GM19025 (cell line): ENCODE results near the gene AUTS2.

Experiments used
- ATAC-seq: cut with Tn5 transposase; IDR thresholded peaks from one replicate; pipeline ENCODE4 v1.9.1; 2021; ENCODE audit warnings: mild to moderate bottlenecking, low read depth, moderate library complexity; ENCODE audit not compliant: unreplicated experiment

The AUTS2 gene

GRCh38 chr7:69871886-69872569 is 273.8 kb downstream of the AUTS2 start:
- ATAC-seq: no peak

GRCh38 chr7:69873512-69873911 is 275.2 kb downstream of the AUTS2 start:
- no peak for ATAC-seq

GRCh38 chr7:69878015-69878414 is 279.7 kb downstream of the AUTS2 start:
- no peak for ATAC-seq

DNA sequence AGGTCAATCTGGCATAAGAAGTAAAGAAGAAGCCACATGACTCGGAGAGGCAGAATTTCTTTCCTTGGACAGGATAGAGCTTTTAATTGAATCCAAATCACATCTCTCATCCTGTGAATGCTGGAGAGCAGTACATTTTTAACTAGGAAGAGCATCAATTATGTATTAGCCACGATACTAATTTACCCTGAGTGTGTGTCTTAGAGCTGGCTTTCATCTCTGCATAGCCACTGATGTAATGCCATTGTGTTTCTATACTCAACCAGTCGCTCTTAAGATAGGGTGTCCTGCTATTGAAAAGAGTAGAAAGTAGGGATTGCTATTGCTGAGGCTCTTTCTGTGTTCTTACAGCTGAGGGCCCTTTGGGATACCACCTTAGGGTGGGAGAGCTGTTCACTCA is 280.3 kb downstream of the AUTS2 start:
- ATAC-seq: no peak

DNA sequence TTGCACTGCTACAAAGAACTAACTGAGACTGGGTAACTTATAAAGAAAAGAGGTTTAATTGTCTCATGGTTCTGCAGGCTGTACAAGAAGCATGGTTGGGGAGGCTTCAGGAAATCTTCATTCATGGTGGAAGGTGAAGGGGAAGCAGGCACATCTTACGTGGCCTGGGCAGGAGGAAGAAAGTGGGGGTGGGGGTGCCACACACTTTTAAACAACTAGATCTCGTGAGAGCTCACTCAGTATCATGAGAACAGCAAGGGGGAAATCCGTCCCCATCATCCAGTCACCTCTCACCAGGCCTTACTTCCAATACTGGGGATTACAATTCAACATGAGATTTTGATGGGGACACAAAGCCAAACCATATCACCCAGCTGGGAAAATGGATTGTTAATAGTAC is 281.7 kb downstream of the AUTS2 start:
- no peak for ATAC-seq

GRCh38 chr7:69880840-69881239 is 282.6 kb downstream of the AUTS2 start:
- ATAC-seq: no peak

- no peak for ATAC-seq
These were observed 284.0 kb downstream of the AUTS2 start for GRCh38 chr7:69882269-69882668.

- no peak for ATAC-seq
These were observed 285.2 kb downstream of the AUTS2 start for GRCh38 chr7:69883399-69883891.

DNA sequence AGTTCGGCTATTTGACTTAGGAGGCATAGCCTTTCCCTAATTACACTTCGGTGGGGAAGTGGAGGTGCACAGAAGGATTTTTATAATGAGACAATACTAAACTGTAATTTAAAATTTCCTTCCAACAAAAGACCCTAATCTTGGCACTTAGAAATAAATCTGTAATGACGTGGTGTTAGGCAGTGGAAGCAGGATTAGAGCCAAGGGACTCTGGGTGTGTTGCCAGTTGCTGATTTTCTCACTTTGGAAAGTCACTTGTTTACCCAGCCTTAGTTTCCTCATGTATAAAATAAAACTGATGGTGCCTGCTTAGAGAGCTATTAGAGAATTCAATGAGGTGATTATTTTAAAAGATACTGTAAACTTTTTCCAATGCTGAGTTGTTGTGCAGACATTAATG is 287.2 kb downstream of the AUTS2 start:
- ATAC-seq: no peak

DNA sequence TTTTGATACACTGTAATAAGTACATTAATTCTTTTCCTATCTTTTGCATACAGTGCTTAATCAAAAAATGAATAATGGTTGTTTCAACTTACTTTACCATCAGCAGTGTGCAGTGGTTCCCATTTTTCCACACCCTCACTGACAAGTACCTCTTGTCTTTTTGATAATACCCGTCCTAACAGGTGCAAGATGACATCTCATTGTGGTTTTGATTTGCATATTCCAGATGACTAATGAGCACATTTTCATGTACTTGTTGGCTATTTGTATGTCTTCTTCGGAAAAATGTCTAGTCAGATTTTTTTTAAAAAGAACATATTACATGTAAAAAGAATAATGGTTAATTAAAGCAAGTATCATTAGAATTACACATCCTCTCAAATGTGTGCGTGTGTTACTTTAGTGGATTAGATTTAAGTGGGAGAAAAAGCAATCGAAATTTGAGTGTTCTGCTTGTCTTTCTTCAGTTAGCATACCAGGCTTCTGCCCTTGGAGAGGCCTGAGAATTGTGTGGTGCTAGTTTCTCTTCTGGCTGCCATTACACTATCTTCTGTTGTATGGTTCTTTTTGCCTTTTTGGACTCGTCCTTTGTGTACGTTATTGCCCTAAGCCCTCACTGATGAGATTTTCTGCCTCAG is 291.2 kb downstream of the AUTS2 start:
- ATAC-seq: no peak

DNA sequence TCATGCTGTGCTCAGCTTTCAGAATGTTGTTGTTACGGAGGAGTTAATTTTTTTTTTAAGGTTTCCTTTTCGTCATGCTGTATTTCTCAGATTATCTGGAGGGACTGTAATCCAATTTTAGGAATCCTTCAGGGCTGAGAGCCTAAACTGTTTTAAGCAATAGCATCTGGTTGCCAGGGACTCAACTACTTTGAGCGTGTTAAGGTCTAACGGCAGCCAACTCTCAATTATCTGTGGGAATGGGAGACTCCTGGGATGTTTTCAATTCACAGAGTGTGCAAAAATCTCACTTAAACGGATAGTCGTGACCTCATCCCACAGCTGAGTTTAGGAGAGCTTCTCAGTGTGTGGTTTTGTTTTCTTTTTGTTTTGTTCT is 291.7 kb downstream of the AUTS2 start:
- ATAC-seq: no peak

GRCh38 chr7:69892790-69893189 is 294.5 kb downstream of the AUTS2 start:
- no peak for ATAC-seq

GRCh38 chr7:69893906-69894305 is 295.6 kb downstream of the AUTS2 start:
- no peak for ATAC-seq

GRCh38 chr7:69895446-69895845 is 297.2 kb downstream of the AUTS2 start:
- ATAC-seq: no peak

DNA sequence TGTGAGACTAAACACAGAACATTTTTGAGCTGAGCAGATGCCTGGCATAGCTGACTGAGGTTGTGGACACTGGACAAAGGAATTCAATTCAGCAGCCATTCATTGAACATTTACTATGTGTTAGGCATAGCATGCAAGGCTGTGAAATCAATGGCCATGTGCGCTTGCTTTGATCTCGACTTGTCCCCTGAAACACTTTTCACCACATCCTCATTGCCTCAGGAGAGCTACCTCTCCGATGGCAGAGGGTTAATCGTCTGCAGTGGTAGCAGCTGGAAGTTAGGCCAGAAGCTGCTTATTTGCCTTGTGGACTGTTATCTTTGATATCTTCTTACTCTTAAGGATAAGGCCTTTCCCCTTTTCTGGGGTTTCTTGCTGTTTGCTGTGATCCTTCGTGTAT is 297.8 kb downstream of the AUTS2 start:
- ATAC-seq: no peak

DNA sequence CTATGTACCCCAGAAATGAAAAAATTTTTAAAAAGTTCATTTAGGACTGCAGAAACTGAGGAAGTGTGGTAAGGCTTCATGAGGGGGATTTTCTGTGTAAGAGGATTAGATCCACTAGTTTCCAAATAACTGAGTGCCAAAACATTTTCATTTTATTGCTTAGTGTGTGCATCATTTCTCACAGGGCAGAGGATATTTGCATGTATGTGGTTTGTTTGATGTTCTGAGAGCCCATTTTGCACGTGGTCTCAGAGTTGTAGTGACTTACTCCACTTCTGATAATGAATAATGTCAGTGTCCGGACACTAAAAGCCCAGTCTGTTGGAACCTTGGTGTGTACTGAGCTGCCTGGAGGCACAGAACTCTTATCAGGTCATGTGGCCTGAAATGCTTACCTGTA is 299.9 kb downstream of the AUTS2 start:
- peak; percentile 84 for ATAC-seq

DNA sequence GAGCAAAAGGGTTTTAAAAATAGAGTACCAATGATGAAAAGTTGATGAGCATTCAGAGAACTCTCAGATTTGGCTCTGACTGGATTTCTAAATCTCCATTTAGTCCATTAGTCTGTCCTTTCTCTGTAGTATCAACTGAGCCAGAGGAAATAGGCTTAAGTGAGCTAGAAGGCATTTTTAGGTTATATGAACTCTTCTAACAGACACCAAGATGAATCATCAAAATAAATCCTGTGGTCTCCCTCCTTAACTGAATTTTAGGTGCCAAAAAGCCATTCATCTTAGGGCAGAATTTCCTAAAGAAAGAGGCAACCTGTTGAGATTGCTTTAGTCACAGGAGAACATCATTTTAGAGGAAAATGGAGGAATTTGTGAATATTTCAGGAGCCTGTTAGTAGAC is 305.1 kb downstream of the AUTS2 start:
- ATAC-seq: no peak

GRCh38 chr7:69906283-69906995 is 308.2 kb downstream of the AUTS2 start:
- ATAC-seq: peak; percentile 91

GRCh38 chr7:69907720-69908119 is 309.4 kb downstream of the AUTS2 start:
- no peak for ATAC-seq

DNA sequence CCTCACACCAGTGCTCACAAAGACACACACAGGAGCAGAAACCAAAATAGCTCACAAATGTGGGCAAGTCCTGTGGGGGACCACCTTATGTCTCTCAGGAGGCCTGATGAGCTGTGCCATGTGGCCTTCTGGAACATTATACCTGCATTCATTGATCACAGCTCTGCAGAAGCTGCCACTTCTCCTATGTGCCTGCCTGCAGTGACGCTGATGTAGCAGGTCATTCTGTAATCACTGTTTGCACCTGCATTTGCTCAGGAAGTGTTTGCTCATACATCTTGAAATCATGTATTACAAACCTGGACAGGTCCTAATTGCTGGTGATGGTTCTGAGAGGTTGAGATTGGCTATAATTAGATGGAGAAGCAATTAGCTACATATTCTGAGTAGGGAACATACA is 310.2 kb downstream of the AUTS2 start:
- no peak for ATAC-seq

DNA sequence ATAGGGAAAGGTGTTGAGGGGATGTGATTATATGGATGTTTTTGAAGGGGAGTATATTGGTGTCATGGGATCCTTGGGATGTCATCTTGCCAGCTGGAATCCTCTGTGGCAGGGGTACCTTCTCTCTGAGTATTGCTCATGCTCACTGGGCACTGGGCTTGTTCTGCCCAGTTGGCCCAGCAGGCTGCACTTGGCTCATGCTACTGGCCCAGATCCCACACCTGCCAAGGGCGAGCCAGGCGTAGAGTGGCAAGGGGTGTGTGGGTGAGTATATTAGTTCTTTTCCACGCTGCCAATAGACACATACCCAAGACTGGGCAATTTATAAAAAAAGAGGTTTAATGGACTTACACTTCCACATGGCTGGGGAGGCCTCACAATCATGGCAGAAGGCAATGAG is 311.9 kb downstream of the AUTS2 start:
- no peak for ATAC-seq

DNA sequence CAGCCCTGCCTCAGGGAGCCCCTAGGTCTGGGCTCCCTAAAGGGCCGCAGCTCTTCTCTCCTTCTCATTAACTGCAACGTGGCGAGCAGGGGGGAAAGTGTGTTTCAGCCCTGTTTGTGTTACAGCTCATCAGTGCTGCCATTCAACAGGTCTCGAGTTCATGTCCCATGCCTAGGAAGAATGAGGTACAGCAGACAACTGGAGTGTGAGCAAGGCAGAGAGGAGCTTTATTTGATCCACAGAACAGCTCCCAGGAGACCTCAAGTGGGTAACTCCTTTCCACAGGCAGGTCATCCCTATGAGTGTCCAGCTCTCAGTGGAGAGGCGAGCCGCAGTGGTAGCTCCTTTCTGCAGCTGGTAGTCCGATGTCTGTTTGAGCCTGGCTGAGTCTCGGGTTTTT is 313.1 kb downstream of the AUTS2 start:
- no peak for ATAC-seq
